ENCODE results near the gene BMX.

Gene BMX

GRCh38 chrX:15500497-15500966, at the start of gene BMX:
Gene BMX (plus strand): TSS chrX:15500807. CDS start chrX:15508354, 7,547 bp downstream.
- Histone ChIP-seq H3K4me1 (ENCODE audit: control insufficient read depth in 1 of 2, insufficient read depth in 2 of 2, low read length in 2 of 2) (no peaks in the 10 kb centered on the region), H3K36me3 (ENCODE audit: control insufficient read depth in 1 of 2, insufficient read depth in 2 of 2, low read length in 2 of 2) (no peaks in the 10 kb centered on the region), H3K27me3 (ENCODE audit: low read depth, low read length) (no peaks in the 10 kb centered on the region), H3K27ac (ENCODE audit: low read length) (peak within 1 kb of the TSS; percentile 4), H3K9me3 (ENCODE audit: control insufficient read depth in 1 of 2, low read length in 2 of 2) (no peaks in the 10 kb centered on the region), H3K4me3 (ENCODE audit: low read depth in 1 of 2, low read length in 2 of 2) (no peak within 1 kb of the TSS)

GRCh38 chrX:15451913-15452312, 48.7 kb upstream of the BMX start:
- peaks cover 9 to 12% of the 10 kb centered on the region in 2 donors for H3K36me3 ChIP-seq (ENCODE audit: control insufficient read depth in 1 of 2, insufficient read depth in 2 of 2, low read length in 2 of 2)

GRCh38 chrX:15464704-15465103, 35.9 kb upstream of the BMX start:
- Histone ChIP-seq H3K36me3 (ENCODE audit: control insufficient read depth in 1 of 2, insufficient read depth in 2 of 2, low read length in 2 of 2) (no peaks in the 10 kb centered on the region), H3K4me3 (ENCODE audit: low read depth in 1 of 2, low read length in 2 of 2) (no peak overlapping the region), H3K4me1 (ENCODE audit: control insufficient read depth in 1 of 2, insufficient read depth in 2 of 2, low read length in 2 of 2) (peaks cover 2 to 4% of the 10 kb centered on the region in 2 donors), H3K27me3 (ENCODE audit: low read depth, low read length) (no peaks in the 10 kb centered on the region), H3K27ac (ENCODE audit: low read length) (no peak overlapping the region), H3K9me3 (ENCODE audit: control insufficient read depth in 1 of 2, low read length in 2 of 2) (no peaks in the 10 kb centered on the region)

More at GRCh38 chrX:15451913-15452312, 48.7 kb upstream of the BMX start:
- H3K27ac ChIP-seq (ENCODE audit: low read length) = no peak overlapping the region
- H3K27me3 ChIP-seq (ENCODE audit: low read depth, low read length) = no peaks in the 10 kb centered on the region
- H3K4me3 ChIP-seq (ENCODE audit: low read depth in 1 of 2, low read length in 2 of 2) = no peak overlapping the region
- no peaks in the 10 kb centered on the region for H3K9me3 ChIP-seq (ENCODE audit: control insufficient read depth in 1 of 2, low read length in 2 of 2)
- peaks cover 0 to 4% of the 10 kb centered on the region in 2 donors for H3K4me1 ChIP-seq (ENCODE audit: control insufficient read depth in 1 of 2, insufficient read depth in 2 of 2, low read length in 2 of 2)

DNA sequence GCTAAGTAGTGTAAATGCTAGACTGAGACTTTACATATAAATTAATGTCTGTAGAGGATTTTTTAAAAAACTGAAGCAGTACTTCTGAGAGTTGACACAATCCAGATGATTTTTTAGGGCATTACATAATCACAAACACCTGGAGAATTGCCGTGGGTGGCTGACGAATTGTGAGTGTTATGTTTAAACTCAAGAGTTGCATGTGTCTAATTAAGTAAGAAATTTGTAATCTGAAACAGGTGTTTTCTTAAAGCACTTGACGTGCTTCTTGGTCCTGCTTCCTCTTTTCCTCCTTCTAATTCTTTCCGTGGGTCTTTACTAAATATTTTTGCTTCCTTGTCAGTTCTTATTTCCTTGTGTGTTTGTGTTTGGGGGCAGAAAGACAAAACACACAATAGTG, 35.3 kb upstream of the BMX start:
- no peaks in the 10 kb centered on the region for H3K36me3 ChIP-seq (ENCODE audit: control insufficient read depth in 1 of 2, insufficient read depth in 2 of 2, low read length in 2 of 2)
- no peak overlapping the region for H3K27ac ChIP-seq (ENCODE audit: low read length)
- H3K4me1 ChIP-seq (ENCODE audit: control insufficient read depth in 1 of 2, insufficient read depth in 2 of 2, low read length in 2 of 2) = peaks cover 2 to 4% of the 10 kb centered on the region in 2 donors
- H3K27me3 ChIP-seq (ENCODE audit: low read depth, low read length) = no peaks in the 10 kb centered on the region
- no peaks in the 10 kb centered on the region for H3K9me3 ChIP-seq (ENCODE audit: control insufficient read depth in 1 of 2, low read length in 2 of 2)
- H3K4me3 ChIP-seq (ENCODE audit: low read depth in 1 of 2, low read length in 2 of 2) = no peak overlapping the region

GRCh38 chrX:15465896-15466651, 34.5 kb upstream of the BMX start:
- H3K4me3 ChIP-seq (ENCODE audit: low read depth in 1 of 2, low read length in 2 of 2) = no peak overlapping the region
- H3K9me3 ChIP-seq (ENCODE audit: control insufficient read depth in 1 of 2, low read length in 2 of 2) = no peaks in the 10 kb centered on the region
- no peaks in the 10 kb centered on the region for H3K36me3 ChIP-seq (ENCODE audit: control insufficient read depth in 1 of 2, insufficient read depth in 2 of 2, low read length in 2 of 2)
- no peak overlapping the region for H3K27ac ChIP-seq (ENCODE audit: low read length)
- H3K4me1 ChIP-seq (ENCODE audit: control insufficient read depth in 1 of 2, insufficient read depth in 2 of 2, low read length in 2 of 2) = peaks cover 2 to 4% of the 10 kb centered on the region in 2 donors
- H3K27me3 ChIP-seq (ENCODE audit: low read depth, low read length) = no peaks in the 10 kb centered on the region

DNA sequence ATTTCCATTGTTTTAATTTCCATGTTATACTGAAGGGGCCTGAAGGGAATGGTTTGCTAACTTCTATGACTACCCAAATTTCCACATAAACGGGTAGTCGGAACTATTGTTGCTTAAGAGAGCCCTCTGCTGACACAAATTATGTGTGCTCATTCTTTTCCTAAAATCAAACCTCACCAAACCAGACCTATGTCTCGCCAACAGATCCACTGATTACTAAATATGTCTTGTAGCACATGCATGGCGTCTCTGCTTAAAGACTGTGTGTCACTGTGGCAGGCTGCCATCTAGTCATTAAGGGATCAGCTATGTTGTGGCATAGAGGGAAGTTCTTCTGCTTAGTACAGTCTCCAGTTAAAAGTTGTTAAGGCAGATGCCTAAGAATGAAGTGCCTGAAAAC, 32.6 kb upstream of the BMX start:
- Histone ChIP-seq H3K27me3 (ENCODE audit: low read depth, low read length) (no peaks in the 10 kb centered on the region), H3K27ac (ENCODE audit: low read length) (no peak overlapping the region), H3K4me3 (ENCODE audit: low read depth in 1 of 2, low read length in 2 of 2) (no peak overlapping the region), H3K9me3 (ENCODE audit: control insufficient read depth in 1 of 2, low read length in 2 of 2) (no peaks in the 10 kb centered on the region), H3K36me3 (ENCODE audit: control insufficient read depth in 1 of 2, insufficient read depth in 2 of 2, low read length in 2 of 2) (no peaks in the 10 kb centered on the region), H3K4me1 (ENCODE audit: control insufficient read depth in 1 of 2, insufficient read depth in 2 of 2, low read length in 2 of 2) (peaks cover 2 to 4% of the 10 kb centered on the region in 2 donors)

GRCh38 chrX:15469613-15470012, 31.0 kb upstream of the BMX start:
- no peaks in the 10 kb centered on the region for H3K9me3 ChIP-seq (ENCODE audit: control insufficient read depth in 1 of 2, low read length in 2 of 2)
- H3K4me3 ChIP-seq (ENCODE audit: low read depth in 1 of 2, low read length in 2 of 2) = no peak overlapping the region
- H3K27me3 ChIP-seq (ENCODE audit: low read depth, low read length) = no peaks in the 10 kb centered on the region
- no peak overlapping the region for H3K27ac ChIP-seq (ENCODE audit: low read length)
- H3K4me1 ChIP-seq (ENCODE audit: control insufficient read depth in 1 of 2, insufficient read depth in 2 of 2, low read length in 2 of 2) = peaks cover 2 to 4% of the 10 kb centered on the region in 2 donors
- H3K36me3 ChIP-seq (ENCODE audit: control insufficient read depth in 1 of 2, insufficient read depth in 2 of 2, low read length in 2 of 2) = no peaks in the 10 kb centered on the region

GRCh38 chrX:15471028-15471427, 29.6 kb upstream of the BMX start:
- Histone ChIP-seq H3K4me3 (ENCODE audit: low read depth in 1 of 2, low read length in 2 of 2) (no peak overlapping the region), H3K9me3 (ENCODE audit: control insufficient read depth in 1 of 2, low read length in 2 of 2) (no peaks in the 10 kb centered on the region), H3K27me3 (ENCODE audit: low read depth, low read length) (no peaks in the 10 kb centered on the region), H3K27ac (ENCODE audit: low read length) (no peak overlapping the region), H3K36me3 (ENCODE audit: control insufficient read depth in 1 of 2, insufficient read depth in 2 of 2, low read length in 2 of 2) (no peaks in the 10 kb centered on the region), H3K4me1 (ENCODE audit: control insufficient read depth in 1 of 2, insufficient read depth in 2 of 2, low read length in 2 of 2) (no peaks in the 10 kb centered on the region)

GRCh38 chrX:15472531-15472930, 28.1 kb upstream of the BMX start:
- Histone ChIP-seq H3K27ac (ENCODE audit: low read length) (no peak overlapping the region), H3K36me3 (ENCODE audit: control insufficient read depth in 1 of 2, insufficient read depth in 2 of 2, low read length in 2 of 2) (no peaks in the 10 kb centered on the region), H3K4me3 (ENCODE audit: low read depth in 1 of 2, low read length in 2 of 2) (no peak overlapping the region), H3K9me3 (ENCODE audit: control insufficient read depth in 1 of 2, low read length in 2 of 2) (no peaks in the 10 kb centered on the region), H3K27me3 (ENCODE audit: low read depth, low read length) (no peaks in the 10 kb centered on the region), H3K4me1 (ENCODE audit: control insufficient read depth in 1 of 2, insufficient read depth in 2 of 2, low read length in 2 of 2) (no peaks in the 10 kb centered on the region)

DNA sequence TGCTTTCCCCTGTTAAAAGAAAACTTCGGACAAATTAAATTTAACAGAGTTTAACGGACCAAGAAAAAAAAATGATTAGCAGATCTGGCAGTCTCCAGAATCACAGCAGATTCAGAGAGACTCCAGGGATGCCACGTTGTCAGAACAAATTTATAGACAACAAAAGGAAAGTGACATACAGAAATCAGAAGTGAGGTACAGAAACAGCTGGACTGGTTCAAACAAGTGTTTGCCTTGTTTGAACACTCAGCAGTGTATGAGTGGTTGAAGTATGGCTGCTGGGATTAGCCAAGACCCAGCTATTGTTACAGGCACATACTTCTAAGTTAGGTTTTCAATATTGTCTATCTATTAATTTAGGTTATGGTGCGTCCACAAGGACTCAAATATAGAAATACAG, 26.6 kb upstream of the BMX start:
- Histone ChIP-seq H3K4me3 (ENCODE audit: low read depth in 1 of 2, low read length in 2 of 2) (no peak overlapping the region), H3K4me1 (ENCODE audit: control insufficient read depth in 1 of 2, insufficient read depth in 2 of 2, low read length in 2 of 2) (no peaks in the 10 kb centered on the region), H3K9me3 (ENCODE audit: control insufficient read depth in 1 of 2, low read length in 2 of 2) (no peaks in the 10 kb centered on the region), H3K27me3 (ENCODE audit: low read depth, low read length) (no peaks in the 10 kb centered on the region), H3K36me3 (ENCODE audit: control insufficient read depth in 1 of 2, insufficient read depth in 2 of 2, low read length in 2 of 2) (no peaks in the 10 kb centered on the region), H3K27ac (ENCODE audit: low read length) (no peak overlapping the region)

DNA sequence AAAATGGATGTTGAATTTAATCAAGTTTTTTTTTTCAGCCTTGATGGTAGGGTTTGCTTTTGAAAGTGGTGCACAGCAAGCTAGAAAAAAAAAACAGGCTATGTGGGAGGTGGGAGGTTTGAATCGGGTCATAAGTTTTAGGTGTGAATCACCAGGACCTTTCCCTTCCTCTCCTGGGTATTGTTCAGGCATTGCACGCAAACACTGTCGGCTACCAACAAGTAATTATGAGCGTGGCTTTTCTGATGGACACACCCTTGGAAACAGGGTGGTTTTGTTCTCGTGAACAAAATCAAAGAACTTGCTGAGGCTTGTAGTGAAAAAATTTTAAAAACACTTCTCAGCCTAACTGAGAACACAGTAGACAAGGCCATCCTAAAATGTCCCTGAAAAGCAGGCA, 25.6 kb upstream of the BMX start:
- H3K9me3 ChIP-seq (ENCODE audit: control insufficient read depth in 1 of 2, low read length in 2 of 2) = no peaks in the 10 kb centered on the region
- H3K27ac ChIP-seq (ENCODE audit: low read length) = no peak overlapping the region
- H3K4me1 ChIP-seq (ENCODE audit: control insufficient read depth in 1 of 2, insufficient read depth in 2 of 2, low read length in 2 of 2) = no peaks in the 10 kb centered on the region
- no peak overlapping the region for H3K4me3 ChIP-seq (ENCODE audit: low read depth in 1 of 2, low read length in 2 of 2)
- no peaks in the 10 kb centered on the region for H3K27me3 ChIP-seq (ENCODE audit: low read depth, low read length)
- no peaks in the 10 kb centered on the region for H3K36me3 ChIP-seq (ENCODE audit: control insufficient read depth in 1 of 2, insufficient read depth in 2 of 2, low read length in 2 of 2)

GRCh38 chrX:15475486-15475885, 25.1 kb upstream of the BMX start:
- Histone ChIP-seq H3K36me3 (ENCODE audit: control insufficient read depth in 1 of 2, insufficient read depth in 2 of 2, low read length in 2 of 2) (no peaks in the 10 kb centered on the region), H3K4me1 (ENCODE audit: control insufficient read depth in 1 of 2, insufficient read depth in 2 of 2, low read length in 2 of 2) (no peaks in the 10 kb centered on the region), H3K9me3 (ENCODE audit: control insufficient read depth in 1 of 2, low read length in 2 of 2) (no peaks in the 10 kb centered on the region), H3K27ac (ENCODE audit: low read length) (no peak overlapping the region), H3K27me3 (ENCODE audit: low read depth, low read length) (no peaks in the 10 kb centered on the region), H3K4me3 (ENCODE audit: low read depth in 1 of 2, low read length in 2 of 2) (no peak overlapping the region)

Data from muscle layer of duodenum (tissue), 2 donors.